ENCODE measurements around the gene MARCHF3.

Gene MARCHF3

DNA sequence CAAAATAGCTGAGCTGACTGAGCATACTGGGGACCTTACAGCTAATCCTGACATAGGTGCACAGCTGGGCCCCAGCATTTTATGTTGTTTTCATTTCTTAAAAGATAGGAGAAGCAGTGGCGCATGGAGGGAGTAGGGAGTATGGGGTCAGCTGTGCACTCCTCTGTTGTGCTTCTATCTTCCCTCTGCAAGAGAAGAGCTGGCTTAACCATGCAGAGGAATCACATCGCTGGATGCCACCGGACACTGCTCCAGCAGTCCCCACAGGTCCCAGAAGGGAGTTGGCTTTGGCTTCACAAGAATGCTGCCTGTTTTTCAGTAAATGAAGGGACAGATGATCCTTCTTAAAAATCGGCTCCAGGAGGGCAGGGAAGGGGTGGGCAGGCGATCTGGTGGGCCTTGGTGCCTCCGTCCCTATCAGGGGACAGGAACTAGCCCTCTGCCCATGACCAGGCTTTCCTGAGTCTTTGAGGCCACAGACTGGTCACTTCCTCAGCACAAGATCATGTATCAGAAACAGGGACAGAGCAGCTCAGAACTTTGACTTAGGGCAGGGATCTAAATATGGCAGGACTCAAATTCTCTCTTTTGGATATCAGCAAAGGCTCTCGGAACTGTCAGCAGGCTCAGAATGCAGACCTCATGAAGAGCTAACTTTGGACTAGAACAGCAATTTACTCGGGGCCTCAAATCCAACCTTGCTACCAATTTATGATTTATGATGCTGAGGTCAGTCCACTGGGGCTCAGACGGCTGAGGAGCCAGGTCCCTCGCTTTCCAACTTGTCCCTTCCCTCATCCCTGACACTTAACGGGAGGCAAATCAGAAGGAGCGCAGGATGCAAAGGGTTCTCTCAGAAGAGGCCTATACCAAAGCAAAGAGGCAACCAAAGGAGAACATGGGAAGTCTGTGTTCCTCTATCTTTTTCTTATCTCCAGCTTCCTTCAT lies 47.2 kb downstream of the MARCHF3 start:
- DNase-seq (ENCODE audit: low read depth), result no peak

GRCh38 chr5:126982202-126982601 lies 48.2 kb downstream of the MARCHF3 start:
- no peak for DNase-seq (ENCODE audit: low read depth)

- no peak for DNase-seq (ENCODE audit: low read depth)
Measured at GRCh38 chr5:126981701-126982100, 48.7 kb downstream of the MARCHF3 start.

DNA sequence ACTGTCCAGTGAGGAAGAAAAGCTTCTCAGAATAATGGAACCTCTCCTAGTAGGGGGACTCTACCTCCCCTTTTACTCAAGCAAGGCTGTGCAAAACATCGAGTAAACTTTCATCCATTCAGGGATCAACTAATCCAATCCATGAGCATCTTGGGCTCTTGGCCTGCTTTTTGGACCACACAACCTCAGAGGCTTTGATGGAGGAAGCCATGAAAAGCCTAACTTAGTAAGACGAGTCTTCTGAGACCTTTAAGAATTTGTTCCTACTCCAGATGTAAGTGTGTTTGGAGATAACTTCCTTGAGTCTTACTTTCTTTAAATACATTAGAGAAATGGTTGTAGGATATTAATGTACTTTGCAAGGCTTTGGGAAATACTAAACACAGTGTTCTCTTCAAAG lies 49.1 kb downstream of the MARCHF3 start:
- no peak for DNase-seq (ENCODE audit: low read depth)

GRCh38 chr5:126978258-126978657 lies 52.1 kb downstream of the MARCHF3 start:
- DNase-seq (ENCODE audit: low read depth), result no peak

DNA sequence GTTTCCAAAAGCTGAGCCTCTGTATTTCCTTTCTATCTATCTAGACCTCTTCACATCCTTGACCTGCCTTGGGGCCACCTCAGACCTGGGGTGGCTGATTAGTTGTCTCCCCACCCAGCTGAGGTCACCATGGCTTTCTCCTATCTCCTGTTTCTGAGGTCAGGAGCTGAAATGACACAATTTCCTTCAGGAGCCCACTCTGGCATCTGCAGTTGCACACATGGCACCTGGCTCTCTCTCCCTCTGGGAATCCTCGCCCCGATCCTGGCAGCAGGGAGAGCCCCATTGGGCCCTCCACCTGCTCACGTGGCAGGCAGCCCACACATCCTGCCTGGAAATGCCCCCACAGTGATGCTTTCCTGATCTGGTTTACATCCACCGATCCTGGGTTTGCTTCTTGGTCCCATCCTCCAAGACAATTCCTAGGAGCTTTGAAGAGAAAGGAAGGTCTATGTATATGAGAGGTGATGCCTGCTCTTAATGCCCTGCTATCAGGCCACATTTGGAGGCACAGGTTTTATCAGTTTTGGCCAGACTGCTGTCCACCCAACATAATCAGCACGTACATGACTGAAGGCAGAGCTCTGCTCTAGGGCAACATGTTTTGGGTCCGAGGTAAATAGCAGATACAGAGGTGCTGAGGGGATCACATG lies 53.7 kb downstream of the MARCHF3 start:
- no peak for DNase-seq (ENCODE audit: low read depth)

GRCh38 chr5:126975796-126976195 lies 54.6 kb downstream of the MARCHF3 start:
- no peak for DNase-seq (ENCODE audit: low read depth)

DNA sequence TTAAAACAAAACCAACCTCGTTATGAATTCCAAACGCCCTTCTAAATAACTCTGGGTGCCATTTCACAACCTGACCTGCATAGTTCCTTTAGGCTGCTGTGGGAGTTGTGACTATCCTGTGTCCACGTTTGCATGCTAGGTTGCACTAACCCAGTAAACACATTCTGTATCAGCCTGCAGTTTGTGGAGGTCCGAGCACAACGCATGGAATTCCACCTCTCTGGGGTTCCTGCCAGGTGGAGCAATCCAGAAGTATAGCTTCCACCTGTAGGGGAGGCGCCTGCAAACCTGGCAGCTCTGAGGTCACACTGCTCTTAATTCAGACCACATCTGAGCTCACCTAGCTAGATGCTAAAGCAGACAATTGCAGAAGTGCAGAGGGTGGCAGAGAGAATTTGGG lies 57.2 kb downstream of the MARCHF3 start:
- DNase-seq (ENCODE audit: low read depth), result no peak

- no peak for DNase-seq (ENCODE audit: low read depth)
Measured at GRCh38 chr5:126972062-126972895, 58.1 kb downstream of the MARCHF3 start.

- no peak for DNase-seq (ENCODE audit: low read depth)
Measured at GRCh38 chr5:126971455-126972031, 58.8 kb downstream of the MARCHF3 start.

GRCh38 chr5:126970517-126971017 lies 59.8 kb downstream of the MARCHF3 start:
- DNase-seq (ENCODE audit: low read depth), result no peak

DNA sequence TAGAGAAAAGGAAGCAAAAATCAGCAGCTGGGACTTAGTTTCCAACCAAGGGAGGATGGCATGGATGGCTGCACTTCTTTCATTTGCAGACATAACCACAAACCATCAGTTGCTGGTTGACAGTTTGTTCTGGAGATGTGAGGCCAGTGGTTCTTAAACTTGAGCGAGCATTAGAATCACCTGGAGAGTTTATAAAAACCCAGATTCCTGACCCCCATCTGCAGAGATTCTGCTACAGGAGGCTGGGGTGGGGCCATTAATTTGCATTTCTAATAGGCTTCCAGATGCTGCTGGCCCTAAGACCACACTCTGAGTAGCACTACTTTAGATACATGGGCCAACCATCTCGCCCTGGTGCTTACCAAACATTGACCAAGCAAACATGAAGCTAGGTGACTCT lies 60.8 kb downstream of the MARCHF3 start:
- DNase-seq (ENCODE audit: low read depth), result no peak

- DNase-seq (ENCODE audit: low read depth), result no peak
Measured at GRCh38 chr5:126967808-126968466, 62.4 kb downstream of the MARCHF3 start.

DNA sequence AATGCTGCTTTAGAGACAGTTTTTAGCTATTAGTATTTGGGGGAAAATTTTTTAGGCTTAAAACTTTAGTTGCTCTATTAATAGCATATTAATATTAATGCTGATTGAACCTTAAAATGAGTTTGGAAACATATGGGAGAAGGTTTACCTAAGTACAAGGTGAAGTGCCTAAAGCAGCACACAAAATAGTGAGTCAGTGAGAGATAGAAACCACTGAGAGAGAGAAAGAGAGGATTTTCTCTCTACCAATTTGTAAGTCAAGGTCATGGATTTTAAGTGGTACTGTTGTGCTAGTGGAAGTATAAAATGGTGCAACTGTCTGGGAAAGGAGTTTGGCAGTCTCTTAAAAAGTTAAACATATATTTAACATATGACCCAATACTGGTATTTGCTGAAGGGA lies 64.9 kb downstream of the MARCHF3 start:
- DNase-seq (ENCODE audit: low read depth), result no peak

DNA sequence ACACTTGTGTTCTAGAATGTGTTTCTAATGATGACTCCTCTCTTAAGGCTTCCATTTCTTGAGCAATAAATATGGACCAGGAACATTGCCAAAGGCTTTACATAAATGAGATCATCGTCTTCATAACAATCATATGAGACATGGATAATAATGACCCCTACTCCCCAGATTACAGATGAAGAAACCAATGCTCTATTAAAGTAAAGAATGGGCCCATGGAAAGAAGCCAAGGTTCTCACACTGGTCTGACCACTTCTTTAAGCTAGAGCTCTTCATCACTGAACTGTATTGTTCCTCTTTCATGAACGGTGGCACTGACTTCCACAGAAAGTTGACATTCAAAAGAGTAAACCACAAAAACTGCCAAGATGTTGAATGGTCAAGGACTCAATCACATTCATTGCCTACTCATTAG lies 65.3 kb downstream of the MARCHF3 start:
- no peak for DNase-seq (ENCODE audit: low read depth)

- no peak for DNase-seq (ENCODE audit: low read depth)
Measured at GRCh38 chr5:126963822-126964375, 66.5 kb downstream of the MARCHF3 start.

GRCh38 chr5:126961702-126962101 lies 68.7 kb downstream of the MARCHF3 start:
- DNase-seq (ENCODE audit: low read depth), result no peak

- no peak for DNase-seq (ENCODE audit: low read depth)
Measured at GRCh38 chr5:126961128-126961527, 69.2 kb downstream of the MARCHF3 start.

DNA sequence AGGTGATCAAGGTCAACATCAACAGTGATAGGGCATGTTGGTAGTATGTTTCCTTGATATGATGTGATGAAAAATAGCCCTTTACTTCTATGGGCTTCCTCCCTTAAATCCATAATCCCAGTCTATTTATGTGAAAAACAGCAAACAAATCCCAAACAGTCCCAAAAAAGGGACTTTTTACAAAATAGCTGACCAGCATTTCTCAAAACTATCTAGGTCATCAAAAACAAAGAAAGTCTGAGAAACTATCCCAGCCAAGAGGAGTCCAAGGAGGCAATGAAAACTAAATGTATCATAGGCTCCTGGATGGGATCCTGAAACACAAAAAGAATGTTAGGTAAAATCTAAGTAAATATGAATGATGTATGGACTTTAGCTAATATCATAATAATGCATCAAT lies 71.2 kb downstream of the MARCHF3 start:
- no peak for DNase-seq (ENCODE audit: low read depth)

DNA sequence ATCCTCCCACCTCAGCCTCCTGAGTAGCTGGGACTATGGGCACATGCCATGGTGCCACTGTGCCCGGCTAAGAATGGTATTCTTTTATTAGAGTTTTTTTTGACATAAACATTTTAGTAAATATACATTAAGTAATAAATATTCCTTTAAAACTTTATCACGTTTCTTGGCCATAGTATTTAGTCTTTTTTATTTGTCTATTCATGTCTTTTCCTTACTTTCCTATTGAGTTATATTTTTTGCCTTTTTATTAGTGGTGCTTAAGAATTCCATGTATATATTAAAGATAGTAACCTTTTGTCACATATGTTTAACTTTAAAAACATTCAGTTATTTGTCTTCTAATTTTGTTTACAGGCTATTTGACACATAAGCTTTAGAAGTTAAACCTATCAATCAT lies 73.4 kb downstream of the MARCHF3 start:
- no peak for DNase-seq (ENCODE audit: low read depth)

DNA sequence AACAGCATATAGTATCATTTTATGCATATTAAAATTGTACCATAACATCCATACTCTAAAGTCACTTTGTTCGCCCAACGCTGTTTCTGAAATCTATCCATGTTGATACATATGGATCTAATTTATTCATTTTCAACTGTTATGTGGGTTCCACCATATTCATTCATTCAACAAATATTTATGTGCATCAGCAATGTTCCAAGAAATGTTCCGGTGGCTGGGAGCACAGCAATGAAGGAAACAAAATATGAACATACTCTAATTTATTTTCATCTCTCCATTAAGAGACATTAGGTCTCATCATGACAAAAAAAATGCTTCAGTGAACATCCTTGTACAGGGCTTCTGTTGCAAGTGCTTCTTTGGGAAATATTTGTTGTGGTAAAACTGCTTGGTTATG lies 75.4 kb downstream of the MARCHF3 start:
- DNase-seq (ENCODE audit: low read depth), result no peak

Data from T follicular helper cell (primary cell).